Type B pancreatic cell (in vitro differentiated cells): ENCODE measurements around the gene PIAS1. TPM values are rescaled to one million over a fixed set of nuclear protein-coding genes. Genes with fewer than 3 reads are reported as not detected.

ENCODE experiments used
- DNase-seq: peaks from one replicate; pipeline ENCODE4 v3.0.0; 2021; ENCODE audit warnings: mixed read lengths; ENCODE audit not compliant: unreplicated experiment; ENCODE audit errors: extremely low spot score
- H3K27ac Mint-ChIP-seq: 2 replicates; pipeline ENCODE4 v1.8.0; 2021; ENCODE audit warnings: mild to moderate bottlenecking, mixed read lengths
- H3K27me3 Mint-ChIP-seq: 2 replicates; pipeline ENCODE4 v1.8.0; 2021; ENCODE audit warnings: mixed read lengths
- H3K36me3 Mint-ChIP-seq: 2 replicates; pipeline ENCODE4 v1.8.0; 2021; ENCODE audit warnings: mixed read lengths
- H3K4me1 Mint-ChIP-seq: one replicate; pipeline ENCODE4 v1.8.0; 2021; ENCODE audit warnings: mixed read lengths; ENCODE audit not compliant: unreplicated experiment
- H3K4me3 Mint-ChIP-seq: 2 replicates; pipeline ENCODE4 v1.8.0; 2021; ENCODE audit warnings: mild to moderate bottlenecking, mixed read lengths
- H3K9me3 Mint-ChIP-seq: 2 replicates; pipeline ENCODE4 v1.8.0; 2021; ENCODE audit warnings: mixed read lengths
- total RNA-seq: library from RNA; stranded (reverse); gene quantifications from 2 replicates; pipeline ENCODE4 v1.2.1, GENCODE V29; 2021; ENCODE audit warnings: low replicate concordance
- TF ChIP-seq, protein P1 (sequence below): fragments of 200-600 bp; sonication (generic); conservative IDR thresholded peaks from 2 replicates; pipeline ENCODE4 v1.5.0; 2021; ENCODE audit warnings: antibody characterized with exemption, mild to moderate bottlenecking

Gene PIAS1
- total RNA-seq, 1 donor from 2014 or later, result 56.2 TPM

DNA sequence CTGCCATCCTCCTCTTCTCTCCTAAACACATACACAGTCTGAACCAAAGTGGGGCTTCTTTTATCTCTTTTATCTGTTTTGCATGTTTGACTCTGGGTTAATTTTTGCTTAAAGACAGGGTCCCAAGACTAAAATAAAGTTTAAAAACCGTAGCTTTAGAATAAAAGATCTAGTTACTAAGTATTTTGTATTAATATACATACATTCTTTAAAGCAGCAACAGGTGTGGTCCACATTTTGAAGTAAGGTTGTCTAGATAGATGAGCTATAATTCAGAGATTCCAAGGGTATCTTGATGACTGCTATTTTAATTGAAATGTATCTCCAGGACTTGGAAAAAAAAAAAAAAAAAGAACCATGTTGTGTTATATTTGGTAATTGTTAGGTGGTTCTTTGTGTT is 89.7 kb downstream of the PIAS1 start:
- no peaks in the 10 kb centered on the region for H3K9me3 Mint-ChIP-seq
- H3K4me3 Mint-ChIP-seq, result no peak overlapping the region
- no peak overlapping the region for H3K27ac Mint-ChIP-seq
- peaks cover 6% of the 10 kb centered on the region for H3K4me1 Mint-ChIP-seq
- no peaks in the 10 kb centered on the region for H3K27me3 Mint-ChIP-seq
- DNase-seq, result no peak
- TF ChIP-seq, protein P1, sequence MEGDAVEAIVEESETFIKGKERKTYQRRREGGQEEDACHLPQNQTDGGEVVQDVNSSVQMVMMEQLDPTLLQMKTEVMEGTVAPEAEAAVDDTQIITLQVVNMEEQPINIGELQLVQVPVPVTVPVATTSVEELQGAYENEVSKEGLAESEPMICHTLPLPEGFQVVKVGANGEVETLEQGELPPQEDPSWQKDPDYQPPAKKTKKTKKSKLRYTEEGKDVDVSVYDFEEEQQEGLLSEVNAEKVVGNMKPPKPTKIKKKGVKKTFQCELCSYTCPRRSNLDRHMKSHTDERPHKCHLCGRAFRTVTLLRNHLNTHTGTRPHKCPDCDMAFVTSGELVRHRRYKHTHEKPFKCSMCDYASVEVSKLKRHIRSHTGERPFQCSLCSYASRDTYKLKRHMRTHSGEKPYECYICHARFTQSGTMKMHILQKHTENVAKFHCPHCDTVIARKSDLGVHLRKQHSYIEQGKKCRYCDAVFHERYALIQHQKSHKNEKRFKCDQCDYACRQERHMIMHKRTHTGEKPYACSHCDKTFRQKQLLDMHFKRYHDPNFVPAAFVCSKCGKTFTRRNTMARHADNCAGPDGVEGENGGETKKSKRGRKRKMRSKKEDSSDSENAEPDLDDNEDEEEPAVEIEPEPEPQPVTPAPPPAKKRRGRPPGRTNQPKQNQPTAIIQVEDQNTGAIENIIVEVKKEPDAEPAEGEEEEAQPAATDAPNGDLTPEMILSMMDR, result no peak
- H3K36me3 Mint-ChIP-seq, result peaks cover 29% of the 10 kb centered on the region

DNA sequence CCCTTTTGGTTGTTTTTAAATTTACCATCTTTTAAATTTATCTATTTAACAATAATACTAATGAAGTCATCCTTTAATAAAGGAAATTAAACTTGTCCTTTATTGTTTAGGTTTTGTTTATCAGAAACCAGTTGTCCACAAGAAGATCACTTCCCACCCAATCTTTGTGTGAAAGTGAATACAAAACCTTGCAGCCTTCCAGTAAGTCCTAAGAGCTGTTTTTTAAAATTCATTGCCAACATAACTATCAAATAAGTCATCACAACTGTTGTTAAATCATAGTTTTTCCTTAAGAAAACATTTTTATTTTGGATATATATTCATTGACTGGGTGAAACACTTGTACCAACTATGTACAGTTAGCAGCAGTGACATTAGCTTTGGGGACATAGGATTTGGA is 91.6 kb downstream of the PIAS1 start:
- H3K27ac Mint-ChIP-seq, result no peak overlapping the region
- DNase-seq, result no peak
- H3K27me3 Mint-ChIP-seq, result no peaks in the 10 kb centered on the region
- no peaks in the 10 kb centered on the region for H3K9me3 Mint-ChIP-seq
- TF ChIP-seq, protein P1, result no peak
- H3K36me3 Mint-ChIP-seq, result peaks cover 24% of the 10 kb centered on the region
- H3K4me3 Mint-ChIP-seq, result no peak overlapping the region
- peaks cover 7% of the 10 kb centered on the region for H3K4me1 Mint-ChIP-seq

DNA sequence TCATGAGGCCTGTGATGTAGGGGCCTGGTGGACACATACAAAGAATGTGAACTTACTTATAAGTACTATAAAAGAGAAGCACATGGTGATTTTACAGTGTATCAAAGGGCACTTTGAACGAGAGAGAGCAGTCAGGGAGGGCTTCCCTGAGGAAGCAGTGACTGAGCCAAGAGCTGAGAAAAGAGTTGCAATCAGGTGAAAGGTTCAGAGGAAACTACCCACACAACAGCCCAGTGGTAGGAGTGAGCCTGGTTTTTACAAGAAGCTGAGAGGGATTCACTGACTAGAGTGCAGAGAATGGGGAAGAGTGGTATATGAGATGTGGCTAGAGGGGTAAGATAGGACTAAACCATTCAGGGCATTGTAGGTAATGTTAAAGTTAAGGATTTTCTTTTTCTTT is 93.9 kb downstream of the PIAS1 start:
- no peaks in the 10 kb centered on the region for H3K27me3 Mint-ChIP-seq
- peaks cover 14% of the 10 kb centered on the region for H3K4me1 Mint-ChIP-seq
- TF ChIP-seq, protein P1, result no peak
- peaks cover 28% of the 10 kb centered on the region for H3K36me3 Mint-ChIP-seq
- no peaks in the 10 kb centered on the region for H3K9me3 Mint-ChIP-seq
- H3K4me3 Mint-ChIP-seq, result no peak overlapping the region
- DNase-seq, result no peak
- peak overlapping the region; percentile 52 for H3K27ac Mint-ChIP-seq

DNA sequence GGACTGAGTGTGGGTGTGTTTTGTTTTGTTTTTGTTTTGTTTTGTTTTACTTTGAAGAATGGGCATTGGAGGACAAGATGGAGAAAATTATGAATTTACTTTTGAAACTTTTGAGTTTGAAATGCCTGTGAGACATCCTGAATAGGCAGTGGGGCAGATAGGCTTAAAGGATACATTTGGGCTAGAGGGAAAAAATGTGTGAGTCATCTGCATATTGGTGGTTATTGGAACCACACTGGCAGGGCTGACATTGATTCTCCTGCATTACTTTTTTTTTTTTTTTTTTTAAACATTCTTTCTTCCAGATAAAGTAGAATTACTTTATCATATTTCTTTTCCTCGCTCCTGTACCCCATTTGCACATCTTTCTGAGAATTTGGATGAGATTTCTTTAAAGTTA is 94.9 kb downstream of the PIAS1 start:
- TF ChIP-seq, protein P1, result no peak
- H3K9me3 Mint-ChIP-seq, result no peaks in the 10 kb centered on the region
- H3K27ac Mint-ChIP-seq, result no peak overlapping the region

DNA sequence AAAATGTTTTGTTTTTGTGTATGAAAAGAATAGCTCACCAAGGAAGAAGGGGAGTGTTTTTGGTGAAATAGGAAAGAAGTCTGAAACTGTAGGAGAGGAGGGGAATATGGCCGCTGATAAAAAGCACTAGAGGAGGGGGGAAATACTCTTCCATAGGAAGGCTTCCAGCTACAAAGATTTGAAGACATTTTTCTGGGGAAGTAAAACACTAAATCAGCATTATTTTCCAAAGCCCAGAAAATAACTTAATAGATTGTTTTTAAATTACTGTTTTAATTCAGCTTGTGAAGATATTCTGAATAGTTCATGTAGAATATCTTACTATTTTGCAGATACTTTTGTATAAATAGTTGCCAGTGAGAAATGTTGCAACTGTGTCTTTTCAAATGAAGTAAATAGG is 96.1 kb downstream of the PIAS1 start:
- Mint-ChIP-seq H3K9me3 (no peaks in the 10 kb centered on the region), H3K27ac (peak overlapping the region; percentile 30), H3K27me3 (no peaks in the 10 kb centered on the region), H3K36me3 (peaks cover 36% of the 10 kb centered on the region), H3K4me1 (peaks cover 26% of the 10 kb centered on the region), H3K4me3 (no peak overlapping the region)
- no peak for DNase-seq
- TF ChIP-seq, protein P1, result no peak

More for the DNA sequence above, 94.9 kb downstream of the PIAS1 start:
- Mint-ChIP-seq H3K4me3 (no peak overlapping the region), H3K4me1 (peaks cover 15% of the 10 kb centered on the region), H3K27me3 (no peaks in the 10 kb centered on the region), H3K36me3 (peaks cover 28% of the 10 kb centered on the region)
- no peak for DNase-seq

DNA sequence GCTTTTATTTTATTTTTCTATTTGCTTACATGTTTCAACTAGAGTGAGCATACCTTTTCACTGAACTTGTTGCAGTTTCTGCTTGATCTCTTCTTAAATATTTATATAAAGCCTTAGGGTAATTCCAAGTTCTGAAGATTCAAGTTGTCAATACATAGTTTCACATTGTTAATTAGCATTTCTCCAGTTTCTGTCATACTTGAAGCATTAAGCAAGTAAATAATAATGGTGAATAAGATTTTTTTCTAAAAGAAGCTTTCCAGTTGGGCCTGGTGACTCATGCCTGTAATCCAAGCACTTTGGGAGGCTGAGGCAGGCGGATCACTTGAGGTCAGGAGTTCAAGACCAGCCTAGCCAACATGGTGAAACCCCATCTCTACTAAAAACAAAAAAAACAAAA is 97.2 kb downstream of the PIAS1 start:
- Mint-ChIP-seq H3K9me3 (no peaks in the 10 kb centered on the region), H3K4me3 (no peak overlapping the region), H3K36me3 (peaks cover 31% of the 10 kb centered on the region), H3K27ac (peak overlapping the region; percentile 62), H3K27me3 (no peaks in the 10 kb centered on the region), H3K4me1 (peaks cover 26% of the 10 kb centered on the region)
- DNase-seq, result no peak
- TF ChIP-seq, protein P1, result no peak
